Measurements from ENCODE around the gene OBI1.

The OBI1 gene

DNA sequence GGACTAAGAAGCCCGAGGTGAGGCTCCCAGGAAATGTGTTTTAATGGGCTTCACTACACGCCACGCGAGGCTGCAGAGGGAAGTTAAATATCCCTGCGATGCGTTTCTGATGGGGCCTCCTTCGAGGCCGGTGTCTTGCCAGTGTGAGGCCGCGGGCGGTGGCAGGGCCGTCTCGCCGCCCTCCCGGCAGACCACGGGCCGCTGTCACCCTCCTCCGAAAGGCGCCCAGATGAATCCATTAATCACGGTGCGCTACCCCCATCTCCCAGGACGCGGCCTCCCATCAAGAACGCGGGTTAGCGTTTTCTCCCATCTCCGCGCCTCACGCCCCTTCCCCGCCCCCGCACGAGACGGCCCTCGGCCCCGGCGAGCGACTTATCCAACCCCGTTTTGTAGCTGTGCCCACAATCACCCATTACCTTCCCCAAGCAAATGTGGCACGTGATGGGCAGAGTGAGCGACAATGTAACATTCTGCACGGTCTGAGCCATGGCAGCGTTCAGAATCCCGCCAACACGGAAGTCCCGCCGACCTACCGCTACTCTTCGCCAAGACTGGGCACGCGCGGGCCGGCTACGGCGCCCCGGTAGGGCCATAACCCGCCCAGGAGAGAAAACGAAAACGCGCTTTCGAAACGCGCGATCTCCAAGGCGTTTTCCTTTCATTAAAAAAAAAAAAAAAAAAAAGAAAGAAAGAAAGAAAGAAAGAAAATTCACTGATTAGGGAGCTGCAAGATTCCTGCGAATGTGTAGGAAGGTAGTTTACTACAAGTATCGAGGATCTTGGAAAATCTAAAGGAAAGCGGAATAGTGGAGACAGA is at the start of gene OBI1:
Gene OBI1, minus strand, starts transcription at position 526 of the 820 bp plus-strand sequence. Its CDS starts 35 bp downstream, at position 491.
- peak; percentile 56 for DNase-seq (ENCODE audit: low spot score)

DNA sequence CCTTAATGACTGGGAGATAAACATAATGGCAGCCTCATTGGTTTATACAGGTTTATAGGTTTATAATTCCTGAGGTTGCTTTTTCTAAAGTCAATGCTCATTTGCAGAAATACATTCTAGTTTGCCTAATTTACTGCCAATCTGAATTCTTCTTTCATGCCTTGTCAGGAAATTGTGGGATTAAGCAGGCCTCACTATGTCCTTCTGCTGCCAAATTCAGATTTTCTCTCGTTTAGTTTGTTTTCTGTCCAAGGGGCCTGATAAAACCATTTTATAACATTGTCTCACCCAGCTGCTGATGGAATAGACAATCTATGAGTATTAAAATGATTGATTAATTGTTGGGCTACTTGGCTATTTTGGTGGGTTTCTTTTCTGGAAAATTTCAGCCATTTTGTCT is 42.4 kb upstream of the OBI1 start:
- no peak for DNase-seq (ENCODE audit: low spot score)

GRCh38 chr13:78700121-78700910 is 41.4 kb upstream of the OBI1 start:
- DNase-seq (ENCODE audit: low spot score) = no peak

GRCh38 chr13:78689011-78689410 is 30.1 kb upstream of the OBI1 start:
- DNase-seq (ENCODE audit: low spot score) = no peak

DNA sequence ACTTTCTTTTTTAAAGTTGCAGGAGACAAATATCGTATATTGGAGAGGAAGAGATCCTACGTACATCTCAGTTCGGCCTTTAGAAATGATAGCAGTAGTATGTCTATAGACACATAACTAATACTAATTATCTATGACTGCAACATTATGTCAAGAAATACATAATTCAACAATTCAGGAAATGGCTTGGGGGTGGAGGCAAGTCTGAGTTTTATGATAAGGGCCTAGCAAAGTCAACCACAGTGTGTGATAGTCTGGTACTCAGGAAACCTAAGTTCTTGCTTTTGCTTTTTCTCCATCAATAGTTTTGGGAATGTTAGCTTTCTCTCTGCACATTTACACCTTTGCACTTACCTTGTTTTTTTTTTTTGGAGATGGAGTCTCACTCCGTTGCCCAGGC is 27.5 kb upstream of the OBI1 start:
- no peak for DNase-seq (ENCODE audit: low spot score)

DNA sequence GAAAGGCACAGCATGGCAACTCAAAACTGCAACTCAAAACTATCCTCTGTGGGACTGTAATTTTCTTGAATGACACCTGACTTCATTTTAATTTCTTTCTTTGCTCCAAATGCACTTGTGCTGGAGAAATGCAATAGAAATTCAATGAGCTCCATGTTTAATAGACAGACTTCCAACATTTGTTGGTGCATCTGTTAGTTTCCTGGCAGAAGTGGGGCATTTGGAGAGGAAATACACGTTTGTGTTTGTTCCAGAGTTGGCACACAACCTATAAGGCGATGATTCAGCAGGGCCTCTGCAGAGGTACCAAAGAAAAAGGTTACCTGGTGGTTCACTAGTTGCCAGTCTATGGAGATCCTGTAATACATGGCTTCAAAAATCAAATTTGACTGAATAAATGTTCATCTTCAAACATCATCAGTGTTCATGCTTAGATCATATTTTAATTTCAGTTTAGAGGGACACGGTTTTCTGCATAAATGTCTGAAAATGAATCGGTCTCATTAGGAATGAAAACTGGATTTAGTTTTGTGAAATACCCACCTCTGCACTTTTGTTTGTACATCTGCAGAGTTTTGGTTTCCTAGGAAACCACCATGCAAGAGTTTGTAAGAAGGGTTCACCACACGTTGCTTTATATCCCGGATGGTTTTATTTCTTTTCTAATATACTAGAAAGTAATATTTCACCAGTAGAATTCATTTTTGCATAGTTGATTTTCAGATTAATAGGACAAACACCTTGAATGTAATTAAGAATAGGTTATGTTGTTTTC is 21.8 kb upstream of the OBI1 start:
- no peak for DNase-seq (ENCODE audit: low spot score)

DNA sequence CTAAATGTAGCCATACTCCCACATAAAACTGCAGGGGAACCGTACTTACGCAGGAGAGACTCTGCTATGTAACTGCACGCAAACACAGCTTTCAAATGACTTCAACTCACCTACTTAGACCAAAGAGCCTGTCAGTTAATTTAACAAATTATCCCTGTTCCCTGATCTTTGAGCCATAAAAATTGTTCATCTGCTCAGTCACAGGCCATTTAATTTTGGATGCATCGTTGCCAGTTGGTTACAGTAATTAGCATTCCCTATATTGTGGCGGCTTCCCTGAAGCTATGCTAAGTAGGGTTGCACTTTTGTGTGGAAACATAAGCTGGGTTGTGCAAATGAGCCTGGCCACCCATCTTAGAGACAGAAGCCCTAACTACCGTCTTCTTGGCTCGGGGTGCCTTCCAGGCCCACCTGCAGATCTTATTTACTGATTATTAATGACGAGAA is 21.2 kb upstream of the OBI1 start:
- no peak for DNase-seq (ENCODE audit: low spot score)

- no peak for DNase-seq (ENCODE audit: low spot score)
Measured at GRCh38 chr13:78679329-78679728, 20.4 kb upstream of the OBI1 start.

DNA sequence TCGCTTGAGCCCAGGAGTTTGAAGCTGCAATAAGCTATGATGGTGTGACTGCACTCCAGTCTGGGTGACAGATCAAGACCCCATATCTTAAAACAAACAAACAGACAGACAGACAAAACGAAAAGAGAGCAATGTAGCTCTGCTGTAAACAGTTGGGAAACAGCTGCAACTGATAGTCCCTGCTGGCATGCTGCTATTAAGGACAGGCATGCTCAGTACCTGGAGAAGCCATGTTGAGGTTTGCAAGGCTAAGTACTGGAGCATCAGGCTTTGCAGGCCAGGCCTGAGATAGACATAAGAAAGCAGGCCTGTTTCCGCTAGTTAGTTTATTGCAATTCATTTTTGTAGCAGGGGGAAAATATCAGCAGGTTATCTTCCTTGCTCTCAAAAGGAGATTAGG is 16.2 kb upstream of the OBI1 start:
- DNase-seq (ENCODE audit: low spot score) = no peak

GRCh38 chr13:78674638-78675037 is 15.7 kb upstream of the OBI1 start:
- no peak for DNase-seq (ENCODE audit: low spot score)

DNA sequence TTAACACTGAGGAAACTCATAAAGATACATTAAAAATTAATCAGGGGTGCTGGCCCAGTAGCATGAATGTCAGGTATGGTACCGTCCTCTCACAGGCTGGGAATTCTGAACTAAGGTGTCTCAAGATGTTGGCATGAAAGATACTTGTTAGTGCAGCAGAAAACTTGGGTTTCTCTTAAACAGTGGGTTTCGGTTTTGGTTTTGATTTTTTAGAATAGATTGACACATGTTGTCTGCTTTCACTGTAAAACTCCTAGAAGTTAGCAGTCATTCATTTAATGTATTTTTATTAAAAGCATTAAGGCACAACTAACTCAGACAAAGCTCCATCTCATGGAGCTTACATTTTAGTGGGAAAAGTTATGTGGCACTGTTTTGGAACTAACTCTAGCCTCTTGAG is 3.5 kb upstream of the OBI1 start:
- no peak for DNase-seq (ENCODE audit: low spot score)

DNA sequence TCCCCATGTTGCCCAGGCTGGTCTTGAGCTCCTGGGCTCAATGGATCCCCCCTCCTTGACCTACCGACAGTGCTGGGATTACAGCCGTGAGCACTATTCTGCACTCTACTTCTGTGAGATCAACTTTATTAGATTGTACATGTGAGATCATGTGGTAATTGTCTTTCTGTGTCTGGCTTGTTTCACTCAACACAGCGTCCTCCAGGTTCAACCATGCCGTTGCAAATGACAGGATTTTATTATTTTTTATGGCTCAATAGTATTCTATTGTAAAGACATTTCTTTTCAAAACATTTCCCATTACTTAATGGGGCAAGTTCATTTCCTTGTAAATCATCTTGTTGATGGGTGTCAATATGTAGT is 1.5 kb upstream of the OBI1 start:
- DNase-seq (ENCODE audit: low spot score) = no peak

DNA sequence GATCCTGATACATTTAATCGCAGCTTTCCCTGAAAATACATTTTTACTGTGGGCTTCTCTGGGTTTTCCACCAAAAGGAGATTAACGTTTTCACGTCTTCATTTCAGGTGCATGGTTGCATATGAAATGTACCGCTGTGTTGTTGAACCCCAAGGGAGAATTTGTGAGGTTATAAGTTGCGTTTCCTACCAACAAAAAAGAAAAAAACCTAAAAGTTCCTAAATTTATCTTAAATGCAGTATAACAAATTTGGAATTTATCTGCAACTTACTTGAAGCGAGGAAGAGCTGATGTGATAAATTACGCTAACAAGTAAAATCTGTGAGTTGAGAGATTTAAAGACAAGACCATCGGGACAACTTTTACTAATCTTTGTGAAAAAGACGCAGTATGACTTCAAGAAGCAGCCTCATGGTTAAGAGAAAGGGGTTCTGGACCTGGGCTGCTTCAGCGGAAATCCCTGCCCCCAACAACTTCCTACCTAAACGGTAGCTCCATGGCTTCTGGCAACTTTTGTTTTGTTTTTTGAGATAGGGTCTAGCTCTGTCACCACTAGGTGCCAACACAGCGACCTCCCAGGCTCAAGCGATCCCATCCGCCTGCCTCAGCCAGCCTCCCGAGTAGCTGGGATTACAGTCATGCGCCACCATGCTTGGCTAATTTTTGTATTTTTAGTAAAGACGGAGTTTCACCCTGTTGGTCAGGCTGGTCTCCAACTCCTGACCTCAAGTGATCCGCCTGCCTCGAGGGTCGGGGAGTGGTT is 958 bp upstream of the OBI1 start:
- DNase-seq (ENCODE audit: low spot score) = no peak

DNA sequence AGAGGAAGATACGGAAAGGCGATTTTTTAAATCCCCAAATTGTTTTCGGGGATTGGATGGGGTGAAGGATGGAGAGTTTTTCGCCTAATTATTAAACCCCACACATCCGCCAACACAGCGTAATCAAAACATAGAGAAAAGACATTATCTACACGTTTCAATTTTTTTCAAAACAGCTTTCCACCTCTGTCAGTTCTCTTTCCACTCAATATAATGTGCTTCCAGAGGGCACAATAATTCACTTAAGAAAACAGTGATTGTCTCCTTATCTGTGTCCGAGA is 435 bp upstream of the OBI1 start:
- peak; percentile 14 for DNase-seq (ENCODE audit: low spot score)

DNA sequence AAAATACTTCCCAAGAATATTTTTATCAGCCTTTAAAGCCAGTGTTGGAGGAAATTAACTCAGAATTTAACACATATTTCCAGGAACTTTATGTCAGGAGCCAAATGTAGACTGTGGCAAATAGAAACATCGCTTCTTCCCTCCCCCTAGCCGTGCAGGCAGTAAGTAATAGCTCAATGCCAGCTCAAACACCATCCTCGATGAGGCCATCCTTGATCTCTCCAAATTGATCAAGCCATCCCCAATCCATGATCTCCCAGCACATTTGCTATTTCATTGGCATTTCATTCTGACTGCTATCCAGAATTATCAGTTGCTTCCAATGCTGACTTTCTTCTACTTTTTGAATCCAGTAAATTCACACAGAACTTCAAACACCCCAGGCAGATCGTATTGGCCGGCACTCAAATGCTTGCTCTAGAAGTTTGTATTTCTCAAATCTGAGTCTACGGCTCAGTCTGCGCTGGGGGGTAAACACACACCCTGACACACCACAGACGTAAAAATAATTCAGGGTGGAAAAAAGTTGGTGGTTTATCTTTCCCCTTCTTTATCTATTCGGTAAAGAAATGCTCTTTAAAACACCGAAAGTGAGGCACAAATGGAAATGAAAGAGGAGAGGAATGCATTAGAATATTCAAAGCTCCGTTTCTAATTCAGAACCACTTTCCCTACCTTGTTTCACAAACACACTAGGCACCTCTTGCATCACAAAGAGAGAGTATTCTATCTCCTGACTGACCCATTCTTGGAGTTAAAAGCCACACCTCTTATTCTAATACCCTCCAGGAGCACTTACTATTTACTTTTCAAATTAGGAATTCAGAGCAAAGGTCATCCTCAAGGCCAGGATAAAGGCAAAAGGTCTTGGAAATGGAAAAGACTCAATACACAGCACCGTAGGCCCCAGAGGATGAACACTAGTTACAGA is 991 bp downstream of the OBI1 start:
- DNase-seq (ENCODE audit: low spot score) = peak; percentile 74

- DNase-seq (ENCODE audit: low spot score) = no peak
Measured at GRCh38 chr13:78655906-78656305, 3.0 kb downstream of the OBI1 start.

GRCh38 chr13:78655007-78655406 is 3.9 kb downstream of the OBI1 start:
- no peak for DNase-seq (ENCODE audit: low spot score)

GRCh38 chr13:78652651-78653050 is 6.3 kb downstream of the OBI1 start:
- no peak for DNase-seq (ENCODE audit: low spot score)

DNA sequence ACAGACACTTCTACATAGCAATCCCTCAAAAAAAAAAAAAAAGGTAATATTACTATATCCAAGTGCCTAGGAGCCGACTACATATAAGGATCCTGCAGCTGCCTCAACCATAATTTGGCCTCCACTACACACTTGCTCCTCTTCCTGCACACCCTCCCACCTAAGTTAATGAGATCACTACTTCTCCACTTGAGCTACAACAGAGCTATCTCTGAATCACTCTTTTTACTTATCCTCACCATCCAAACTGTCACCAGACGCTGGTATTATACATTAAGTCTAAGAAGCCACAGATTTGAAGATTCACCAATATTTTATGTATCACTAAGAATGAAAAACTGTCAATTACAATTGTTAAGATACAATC is 8.3 kb downstream of the OBI1 start:
- no peak for DNase-seq (ENCODE audit: low spot score)

DNA sequence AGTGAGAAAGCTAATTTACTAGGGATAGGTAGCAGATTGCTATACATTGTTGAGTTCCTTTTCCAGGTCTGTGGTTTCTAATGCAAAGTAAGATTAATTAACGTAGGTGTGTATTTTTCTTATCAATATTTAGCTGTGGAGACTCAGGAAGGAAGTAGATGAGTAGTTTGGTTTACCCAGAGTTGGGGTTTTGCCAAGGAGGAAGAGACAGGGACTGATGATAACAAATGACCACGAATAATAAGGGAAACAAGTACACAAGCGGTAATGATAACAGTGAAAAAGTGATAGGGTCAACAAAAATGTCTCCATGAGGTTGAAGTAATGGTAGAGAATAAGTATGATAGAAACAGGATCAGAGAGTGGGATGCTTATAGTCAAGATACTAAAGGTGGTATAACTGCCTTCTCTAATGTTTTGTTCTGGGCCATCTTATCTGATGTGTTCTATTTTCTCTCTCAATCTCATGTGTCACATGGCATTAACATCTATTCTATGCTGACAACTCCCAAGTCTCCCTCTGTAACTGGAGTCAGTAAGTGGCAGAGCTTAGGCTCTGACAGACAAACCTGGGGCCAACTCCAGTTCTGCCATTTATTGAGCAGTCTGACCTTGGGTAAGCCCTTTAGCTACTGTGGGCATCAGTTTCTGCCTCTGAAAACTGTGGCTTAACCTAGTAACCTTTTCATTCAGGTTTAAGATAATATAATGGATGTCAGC is 8.8 kb downstream of the OBI1 start:
- DNase-seq (ENCODE audit: low spot score) = no peak

Data from HuH-7.5 (cell line).